Urinary bladder (tissue), 4 donors: ENCODE data around the gene PLEKHM3. TPM values are rescaled to one million over a fixed set of nuclear protein-coding genes. Genes with fewer than 3 reads are reported as not detected.

ENCODE experiments used
- DNase-seq: peaks from one replicate; pipeline ENCODE4 v3.0.0-alpha.2; 2015; ENCODE audit errors: extremely low spot score
- H3K27ac ChIP-seq: one replicate; pipeline ENCODE4 v1.5.1; 2013; ENCODE audit warnings: low read depth, mild to moderate bottlenecking, moderate library complexity
- H3K36me3 ChIP-seq: one replicate; pipeline ENCODE4 v1.6.1; 2013; ENCODE audit warnings: mild to moderate bottlenecking, moderate library complexity; ENCODE audit not compliant: insufficient read depth
- H3K4me1 ChIP-seq: one replicate; pipeline ENCODE4 v1.6.1; 2013; ENCODE audit warnings: mild to moderate bottlenecking, moderate library complexity; ENCODE audit not compliant: insufficient read depth
- H3K4me3 ChIP-seq: one replicate; pipeline ENCODE4 v1.5.1; 2013; ENCODE audit warnings: low read depth, low read length
- WGBS: extraction: QIAGEN DNeasy Blood & Tissue Kit; methylation state at CpG from one replicate; pipeline ENCODE4 v1.1.7; 2013; 5-methylcytosine and 5-hydroxymethylcytosine counted together
- polyA plus RNA-seq: library from polyadenylated mRNA; stranded (reverse); fragments of 200-250 nt; gene quantifications from one replicate; pipeline ENCODE4 v1.2.3, GENCODE V29; 2013
- total RNA-seq: library from RNA; depleted of rRNA; stranded (reverse); fragments of >200 nt; gene quantifications from one replicate; pipeline ENCODE4 v1.2.3, GENCODE V29; 2014
- donor health status: healthy with polysubstance abuse.
- donor health status: healthy.

PLEKHM3 gene
- total and polyA plus RNA-seq, 2 donors = 5.7 to 30.1 TPM

- 89% methylated on average over 4 of the region's 4 CpGs for WGBS
- no peaks in the 10 kb centered on the region for H3K36me3 ChIP-seq
Measured at GRCh38 chr2:207993151-207993763, 32.1 kb downstream of the PLEKHM3 start.

GRCh38 chr2:207991944-207992343 lies 33.4 kb downstream of the PLEKHM3 start:
- no peak overlapping the region for H3K27ac ChIP-seq

More at GRCh38 chr2:207993151-207993763, 32.1 kb downstream of the PLEKHM3 start:
- no peak for DNase-seq
- no peaks in the 10 kb centered on the region for H3K4me1 ChIP-seq
- no peak overlapping the region for H3K27ac ChIP-seq
- no peak overlapping the region for H3K4me3 ChIP-seq

GRCh38 chr2:207990784-207991183 lies 34.5 kb downstream of the PLEKHM3 start:
- Histone ChIP-seq H3K4me3 (no peak overlapping the region), H3K36me3 (no peaks in the 10 kb centered on the region), H3K4me1 (no peaks in the 10 kb centered on the region), H3K27ac (no peak overlapping the region)
- no peak for DNase-seq

More at GRCh38 chr2:207991944-207992343, 33.4 kb downstream of the PLEKHM3 start:
- Histone ChIP-seq H3K4me1 (no peaks in the 10 kb centered on the region), H3K4me3 (no peak overlapping the region), H3K36me3 (no peaks in the 10 kb centered on the region)
- 91% methylated on average over 1 of the region's 1 CpG for WGBS
- DNase-seq = no peak

- Histone ChIP-seq H3K36me3 (no peaks in the 10 kb centered on the region), H3K4me1 (no peaks in the 10 kb centered on the region), H3K27ac (no peak overlapping the region), H3K4me3 (no peak overlapping the region)
- 91% methylated on average over 3 of the region's 3 CpGs for WGBS
- no peak for DNase-seq
Measured at GRCh38 chr2:207988975-207989374, 36.4 kb downstream of the PLEKHM3 start.

- no peaks in the 10 kb centered on the region for H3K36me3 ChIP-seq
- no peak overlapping the region for H3K4me3 ChIP-seq
- 92% methylated on average over 4 of the region's 4 CpGs for WGBS
- DNase-seq = no peak
- no peaks in the 10 kb centered on the region for H3K4me1 ChIP-seq
- H3K27ac ChIP-seq = no peak overlapping the region
Measured at GRCh38 chr2:207987025-207987716, 38.2 kb downstream of the PLEKHM3 start.

GRCh38 chr2:207984765-207985480 lies 40.4 kb downstream of the PLEKHM3 start:
- DNase-seq = no peak
- Histone ChIP-seq H3K27ac (no peak overlapping the region), H3K4me3 (no peak overlapping the region), H3K4me1 (no peaks in the 10 kb centered on the region), H3K36me3 (no peaks in the 10 kb centered on the region)
- 96% methylated on average over 3 of the region's 3 CpGs for WGBS

- H3K36me3 ChIP-seq = no peaks in the 10 kb centered on the region
- no peak overlapping the region for H3K27ac ChIP-seq
- no peak for DNase-seq
- no peak overlapping the region for H3K4me3 ChIP-seq
- H3K4me1 ChIP-seq = no peaks in the 10 kb centered on the region
- 88% methylated on average over 2 of the region's 2 CpGs for WGBS
Measured at GRCh38 chr2:207983641-207984042, 41.7 kb downstream of the PLEKHM3 start.

- H3K36me3 ChIP-seq = no peaks in the 10 kb centered on the region
- no peak overlapping the region for H3K27ac ChIP-seq
- no peaks in the 10 kb centered on the region for H3K4me1 ChIP-seq
- DNase-seq = no peak
- 92% methylated on average over 12 of the region's 12 CpGs for WGBS
- no peak overlapping the region for H3K4me3 ChIP-seq
Measured at GRCh38 chr2:207978177-207978948, 47.0 kb downstream of the PLEKHM3 start.

- 91% methylated on average over 2 of the region's 2 CpGs for WGBS
- DNase-seq = no peak
- H3K27ac ChIP-seq = no peak overlapping the region
- no peaks in the 10 kb centered on the region for H3K36me3 ChIP-seq
- H3K4me1 ChIP-seq = no peaks in the 10 kb centered on the region
- no peak overlapping the region for H3K4me3 ChIP-seq
Measured at GRCh38 chr2:207975921-207976320, 49.4 kb downstream of the PLEKHM3 start.

GRCh38 chr2:207974216-207974605 lies 51.1 kb downstream of the PLEKHM3 start:
- no peak for DNase-seq
- no peak overlapping the region for H3K27ac ChIP-seq
- no peaks in the 10 kb centered on the region for H3K4me1 ChIP-seq
- 82% methylated on average over 5 of the region's 5 CpGs for WGBS
- no peaks in the 10 kb centered on the region for H3K36me3 ChIP-seq
- H3K4me3 ChIP-seq = no peak overlapping the region

GRCh38 chr2:207970826-207971180 lies 54.5 kb downstream of the PLEKHM3 start:
- H3K4me3 ChIP-seq = no peak overlapping the region
- no peaks in the 10 kb centered on the region for H3K36me3 ChIP-seq
- no peak for DNase-seq
- H3K4me1 ChIP-seq = no peaks in the 10 kb centered on the region
- no peak overlapping the region for H3K27ac ChIP-seq

- no peak for DNase-seq
- no peaks in the 10 kb centered on the region for H3K36me3 ChIP-seq
- no peak overlapping the region for H3K27ac ChIP-seq
- H3K4me3 ChIP-seq = no peak overlapping the region
- WGBS = 78% methylated on average over 3 of the region's 3 CpGs
- no peaks in the 10 kb centered on the region for H3K4me1 ChIP-seq
Measured at GRCh38 chr2:207970147-207970825, 55.0 kb downstream of the PLEKHM3 start.

- WGBS = 89% methylated on average over 2 of the region's 2 CpGs
Measured at GRCh38 chr2:207969249-207969648, 56.1 kb downstream of the PLEKHM3 start.

More at GRCh38 chr2:207969249-207969648, 56.1 kb downstream of the PLEKHM3 start:
- no peak overlapping the region for H3K27ac ChIP-seq
- DNase-seq = no peak
- H3K4me1 ChIP-seq = no peaks in the 10 kb centered on the region
- H3K4me3 ChIP-seq = no peak overlapping the region
- H3K36me3 ChIP-seq = no peaks in the 10 kb centered on the region
